ENCODE measurements around the gene SPAG7. TPM values are rescaled to one million over a fixed set of nuclear protein-coding genes. Genes with fewer than 3 reads are reported as not detected.

The SPAG7 gene
- total RNA-seq, 1 experiment from 2014 or later: 43.4 TPM

DNA sequence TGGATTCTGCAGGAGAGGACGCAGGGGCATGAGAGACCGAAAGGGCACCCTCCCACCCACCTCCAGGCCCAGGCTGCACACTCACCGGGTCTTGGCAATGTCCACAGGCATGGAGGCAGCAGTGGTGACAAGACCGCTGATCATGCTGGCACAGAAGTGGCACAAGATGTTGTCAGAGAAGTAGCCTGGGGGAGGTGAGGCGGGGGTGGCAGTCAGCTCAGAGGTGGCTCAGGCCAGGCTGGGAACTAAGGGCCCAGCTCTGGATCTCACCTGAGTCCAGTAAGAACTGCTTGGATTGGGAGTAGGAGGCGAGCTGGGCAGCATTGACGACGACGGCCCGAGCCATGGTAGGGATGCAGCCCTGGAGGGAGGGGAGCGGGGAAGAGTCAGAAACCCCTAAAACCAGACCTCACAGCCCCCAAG is 29.5 kb downstream of the SPAG7 start:
- in situ Hi-C loops (cut with HindIII; ENCODE audit: low pct_unique_long_range_greater_than_20kb, low sequenced_read_pairs): no loop called here
- Histone ChIP-seq H3K27me3 (ENCODE audit: control insufficient read depth, insufficient read depth, low read length) (no peaks in the 10 kb centered on the region), H3K9me3 (ENCODE audit: control insufficient read depth, insufficient read depth, low read depth, low read length) (no peaks in the 10 kb centered on the region), H3K27ac (ENCODE audit: low read length) (no peak overlapping the region), H3K36me3 (ENCODE audit: control insufficient read depth, insufficient read depth, low read length) (peaks cover 11% of the 10 kb centered on the region), H3K4me3 (ENCODE audit: low read depth in 2 of 2, low read length in 2 of 2) (no peak overlapping the region), H3K4me1 (ENCODE audit: control insufficient read depth, insufficient read depth, low read length) (peaks cover 14% of the 10 kb centered on the region)
- BruUV-seq (replicated peaks): no TSS peak
- POLR2A ChIA-PET: no interaction called here
- intact Hi-C loops (cut with micrococcal nuclease; ENCODE audit: unreplicated experiment): no loop called here
- CTCF ChIA-PET: no interaction called here
- ATAC-seq: no peak
- TF ChIP-seq, protein P1, sequence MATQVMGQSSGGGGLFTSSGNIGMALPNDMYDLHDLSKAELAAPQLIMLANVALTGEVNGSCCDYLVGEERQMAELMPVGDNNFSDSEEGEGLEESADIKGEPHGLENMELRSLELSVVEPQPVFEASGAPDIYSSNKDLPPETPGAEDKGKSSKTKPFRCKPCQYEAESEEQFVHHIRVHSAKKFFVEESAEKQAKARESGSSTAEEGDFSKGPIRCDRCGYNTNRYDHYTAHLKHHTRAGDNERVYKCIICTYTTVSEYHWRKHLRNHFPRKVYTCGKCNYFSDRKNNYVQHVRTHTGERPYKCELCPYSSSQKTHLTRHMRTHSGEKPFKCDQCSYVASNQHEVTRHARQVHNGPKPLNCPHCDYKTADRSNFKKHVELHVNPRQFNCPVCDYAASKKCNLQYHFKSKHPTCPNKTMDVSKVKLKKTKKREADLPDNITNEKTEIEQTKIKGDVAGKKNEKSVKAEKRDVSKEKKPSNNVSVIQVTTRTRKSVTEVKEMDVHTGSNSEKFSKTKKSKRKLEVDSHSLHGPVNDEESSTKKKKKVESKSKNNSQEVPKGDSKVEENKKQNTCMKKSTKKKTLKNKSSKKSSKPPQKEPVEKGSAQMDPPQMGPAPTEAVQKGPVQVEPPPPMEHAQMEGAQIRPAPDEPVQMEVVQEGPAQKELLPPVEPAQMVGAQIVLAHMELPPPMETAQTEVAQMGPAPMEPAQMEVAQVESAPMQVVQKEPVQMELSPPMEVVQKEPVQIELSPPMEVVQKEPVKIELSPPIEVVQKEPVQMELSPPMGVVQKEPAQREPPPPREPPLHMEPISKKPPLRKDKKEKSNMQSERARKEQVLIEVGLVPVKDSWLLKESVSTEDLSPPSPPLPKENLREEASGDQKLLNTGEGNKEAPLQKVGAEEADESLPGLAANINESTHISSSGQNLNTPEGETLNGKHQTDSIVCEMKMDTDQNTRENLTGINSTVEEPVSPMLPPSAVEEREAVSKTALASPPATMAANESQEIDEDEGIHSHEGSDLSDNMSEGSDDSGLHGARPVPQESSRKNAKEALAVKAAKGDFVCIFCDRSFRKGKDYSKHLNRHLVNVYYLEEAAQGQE (IDR thresholded peaks at IDR 0.05; ENCODE audit: insufficient read depth in 1 of 2, low read depth in 2 of 2, low read length in 1 of 2): no peak
- no peak for DNase-seq (ENCODE audit: low read depth, low spot score)

DNA sequence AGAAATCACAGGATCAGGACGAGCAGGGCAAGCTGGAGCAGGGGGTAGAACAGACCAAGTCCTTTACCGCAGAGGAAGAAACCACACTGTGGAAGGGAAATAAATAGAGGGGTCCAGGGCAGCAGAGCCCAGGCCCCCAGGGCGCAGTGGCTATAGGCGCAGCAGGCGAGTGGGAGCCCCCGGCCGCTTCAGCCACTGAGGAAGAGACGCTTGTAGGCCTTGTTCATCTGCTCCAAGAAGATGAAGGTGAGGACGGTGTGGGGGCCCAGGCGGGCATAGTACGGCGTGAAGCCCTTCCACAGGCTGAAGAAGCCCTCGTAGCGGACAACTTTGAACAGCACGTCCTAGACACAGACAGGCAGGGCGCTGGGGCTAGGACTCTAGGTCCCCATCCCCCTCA is 30.1 kb downstream of the SPAG7 start:
- Histone ChIP-seq H3K9me3 (ENCODE audit: control insufficient read depth, insufficient read depth, low read depth, low read length) (no peaks in the 10 kb centered on the region), H3K36me3 (ENCODE audit: control insufficient read depth, insufficient read depth, low read length) (peaks cover 11% of the 10 kb centered on the region), H3K27me3 (ENCODE audit: control insufficient read depth, insufficient read depth, low read length) (no peaks in the 10 kb centered on the region), H3K4me3 (ENCODE audit: low read depth in 2 of 2, low read length in 2 of 2) (no peak overlapping the region), H3K4me1 (ENCODE audit: control insufficient read depth, insufficient read depth, low read length) (peaks cover 9% of the 10 kb centered on the region), H3K27ac (ENCODE audit: low read length) (no peak overlapping the region)
- in situ Hi-C loops (cut with HindIII; ENCODE audit: low pct_unique_long_range_greater_than_20kb, low sequenced_read_pairs) (no loop called here), intact Hi-C loops (cut with micrococcal nuclease; ENCODE audit: unreplicated experiment) (no loop called here)
- ATAC-seq: no peak
- no peak for DNase-seq (ENCODE audit: low read depth, low spot score)
- TF ChIP-seq TCF7L2 (IDR thresholded peaks at IDR 0.05; ENCODE audit: low read depth, low read length): no peak
- TF ChIP-seq, protein P2, sequence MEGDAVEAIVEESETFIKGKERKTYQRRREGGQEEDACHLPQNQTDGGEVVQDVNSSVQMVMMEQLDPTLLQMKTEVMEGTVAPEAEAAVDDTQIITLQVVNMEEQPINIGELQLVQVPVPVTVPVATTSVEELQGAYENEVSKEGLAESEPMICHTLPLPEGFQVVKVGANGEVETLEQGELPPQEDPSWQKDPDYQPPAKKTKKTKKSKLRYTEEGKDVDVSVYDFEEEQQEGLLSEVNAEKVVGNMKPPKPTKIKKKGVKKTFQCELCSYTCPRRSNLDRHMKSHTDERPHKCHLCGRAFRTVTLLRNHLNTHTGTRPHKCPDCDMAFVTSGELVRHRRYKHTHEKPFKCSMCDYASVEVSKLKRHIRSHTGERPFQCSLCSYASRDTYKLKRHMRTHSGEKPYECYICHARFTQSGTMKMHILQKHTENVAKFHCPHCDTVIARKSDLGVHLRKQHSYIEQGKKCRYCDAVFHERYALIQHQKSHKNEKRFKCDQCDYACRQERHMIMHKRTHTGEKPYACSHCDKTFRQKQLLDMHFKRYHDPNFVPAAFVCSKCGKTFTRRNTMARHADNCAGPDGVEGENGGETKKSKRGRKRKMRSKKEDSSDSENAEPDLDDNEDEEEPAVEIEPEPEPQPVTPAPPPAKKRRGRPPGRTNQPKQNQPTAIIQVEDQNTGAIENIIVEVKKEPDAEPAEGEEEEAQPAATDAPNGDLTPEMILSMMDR (IDR thresholded peaks at IDR 0.05): no peak
- TF ChIP-seq POLR2AphosphoS5 (IDR thresholded peaks at IDR 0.05; ENCODE audit: low read depth, low read length): no peak
- no peak for TF ChIP-seq SIN3A (IDR thresholded peaks at IDR 0.05; ENCODE audit: borderline replicate concordance, insufficient read depth, low read depth, low read length)
- TF ChIP-seq, protein P1 (IDR thresholded peaks at IDR 0.05; ENCODE audit: insufficient read depth in 1 of 2, low read depth in 2 of 2, low read length in 1 of 2): no peak
- BruUV-seq (replicated peaks): TSS peak; percentile 31
- ChIA-PET POLR2A (no interaction called here), CTCF (no interaction called here)

All from Panc1 (cell line).